GM12878 (cell line): ENCODE measurements around the gene NOTCH1. TPM values are rescaled to one million over a fixed set of nuclear protein-coding genes. Genes with fewer than 3 reads are reported as not detected.

ENCODE experiments used
- ATAC-seq: fragments of 200-7000 bp; cut with Tn5 transposase; 3 replicates; pipeline ENCODE4 v1.9.1; 2020; ENCODE audit warnings: mild to moderate bottlenecking, moderate library complexity
- BruUV-seq: library from RNA; stranded (reverse); fragments of 400-500 nt; replicated peaks from 2 replicates; lab custom pipeline; 2021; lab: Mats Ljungman, UMichigan
- CTCF ChIA-PET: fragments of 300-600 bp; sonication (Branson Sonifier 250); formaldehyde crosslinking; extraction: SDS; loops from one replicate; lab custom pipeline; 2021; ENCODE audit warnings: inconsistent platforms; lab: Yijun Ruan, JAX
- POLR2A ChIA-PET: fragments of 350-600 bp; formaldehyde crosslinking; extraction: SDS; loops from one replicate; lab custom pipeline; 2021; ENCODE audit warnings: inconsistent platforms; lab: Charles Lee
- RAD21 ChIA-PET: fragments of 300-600 bp; sonication (Branson Sonifier 250); formaldehyde crosslinking; loops from one replicate; lab custom pipeline; 2023; ENCODE audit warnings: antibody characterized with exemption; ENCODE audit not compliant: unreplicated experiment; lab: Charles Lee
- SMC1A ChIA-PET: fragments of 300-600 bp; sonication (Branson Sonifier 250); formaldehyde crosslinking; loops from one replicate; lab custom pipeline; 2023; ENCODE audit not compliant: unreplicated experiment, uncharacterized antibody; lab: Charles Lee
- DNase-seq: peaks from one replicate; pipeline ENCODE4 v3.0.0-alpha.2; 2011; ENCODE audit warnings: low read depth, low spot score
- FAIRE-seq: peaks from 3 replicates; lab custom pipeline; 2011; peaks lifted over from hg19 to GRCh38; lab: Jason Lieb, UNC
- H2AFZ ChIP-seq: 2 replicates; pipeline ENCODE4 v1.6.0; 2011; ENCODE audit warnings: low read depth, low read length, control low read depth; ENCODE audit not compliant: control insufficient read depth
- H3K27ac ChIP-seq: 2 replicates; pipeline ENCODE4 v1.5.1; 2011; ENCODE audit warnings: control low read depth; ENCODE audit not compliant: control insufficient read depth, insufficient read depth
- H3K27me3 ChIP-seq, 2 experiments: replicated peaks in 1 of 2; 2 replicates each; pipeline versions ENCODE4 v1.6.0 to v1.6.1; 2011; ENCODE audit warnings: low read length in 1 of 2; ENCODE audit not compliant: control insufficient read depth in 2 of 2, insufficient read depth in 2 of 2
- H3K36me3 ChIP-seq, 2 experiments: 2 replicates each; pipeline ENCODE4 v1.5.1; 2011; ENCODE audit warnings: low read length in 1 of 2; ENCODE audit not compliant: control insufficient read depth in 2 of 2, insufficient read depth in 2 of 2
- H3K4me1 ChIP-seq: 2 replicates; pipeline ENCODE4 v1.6.1; 2011; ENCODE audit warnings: mild to moderate bottlenecking, low read length, moderate library complexity, mixed read lengths; ENCODE audit not compliant: control insufficient read depth, insufficient read depth
- H3K4me2 ChIP-seq: 2 replicates; pipeline ENCODE4 v1.6.0; 2011; ENCODE audit warnings: control low read depth; ENCODE audit not compliant: control insufficient read depth, insufficient read depth
- H3K4me3 ChIP-seq: fragments of 200-600 bp; sonication (generic); 2 replicates; pipeline ENCODE4 v1.5.1; 2016
- H3K79me2 ChIP-seq: 2 replicates; pipeline ENCODE4 v1.6.0; 2011; ENCODE audit warnings: low read length; ENCODE audit not compliant: control insufficient read depth, insufficient read depth
- H3K9ac ChIP-seq: 2 replicates; pipeline ENCODE4 v1.8.0; 2011; ENCODE audit warnings: low read length, control low read depth, mixed read lengths; ENCODE audit not compliant: control insufficient read depth, insufficient read depth
- H3K9me3 ChIP-seq: replicated peaks from 3 replicates; pipeline ENCODE4 v1.5.1; 2011; ENCODE audit warnings: mild to moderate bottlenecking, low read length; ENCODE audit not compliant: control insufficient read depth, insufficient read depth
- H4K20me1 ChIP-seq: 2 replicates; pipeline ENCODE4 v1.6.0; 2011; ENCODE audit not compliant: control insufficient read depth, insufficient read depth
- BCL11A ChIP-seq: IDR thresholded peaks from 2 replicates; pipeline ENCODE4 v1.6.1; 2011; ENCODE audit warnings: low read depth, low read length
- DPF2 ChIP-seq: fragments of 450-650 bp; IDR thresholded peaks from 2 replicates; pipeline ENCODE4 v1.6.1; 2017; ENCODE audit warnings: mild to moderate bottlenecking
- EED ChIP-seq: sonication (generic); IDR thresholded peaks from 2 replicates; pipeline ENCODE4 v1.6.1; 2016; ENCODE audit warnings: antibody characterized with exemption, low read depth
- IKZF1 ChIP-seq: fragments of 450-650 bp; conservative IDR thresholded peaks from 2 replicates; pipeline ENCODE4 v1.6.1; 2017; ENCODE audit warnings: antibody characterized with exemption, mild to moderate bottlenecking
- IRF3 ChIP-seq: fragments of 450-650 bp; IDR thresholded peaks from 2 replicates; pipeline ENCODE4 v1.6.1; 2014; ENCODE audit warnings: mild to moderate bottlenecking
- IRF4 ChIP-seq: IDR thresholded peaks from 2 replicates; pipeline ENCODE4 v1.6.1; 2011; ENCODE audit warnings: low read depth, low read length
- NBN ChIP-seq: fragments of 450-650 bp; IDR thresholded peaks from 2 replicates; pipeline ENCODE4 v1.6.1; 2016
- PAX5 ChIP-seq: IDR thresholded peaks from 2 replicates; pipeline ENCODE4 v1.6.1; 2011; ENCODE audit warnings: low read depth, low read length, borderline replicate concordance
- PML ChIP-seq: IDR thresholded peaks from 2 replicates; pipeline ENCODE4 v1.6.1; 2012; ENCODE audit warnings: low read length, inconsistent platforms
- RBBP5 ChIP-seq: fragments of 200-600 bp; sonication (generic); conservative IDR thresholded peaks from 2 replicates; pipeline ENCODE4 v1.6.1; 2016
- RUNX3 ChIP-seq: IDR thresholded peaks from 2 replicates; pipeline ENCODE4 v1.6.1; 2012; ENCODE audit warnings: low read length, inconsistent platforms
- SMAD5 ChIP-seq: IDR thresholded peaks from 2 replicates; pipeline ENCODE4 v1.6.1; 2016; ENCODE audit warnings: antibody characterized with exemption, low read depth
- SPI1 ChIP-seq: IDR thresholded peaks from 2 replicates; pipeline ENCODE4 v1.6.1; 2011; ENCODE audit warnings: low read depth, mild to moderate bottlenecking, low read length, moderate library complexity, borderline replicate concordance; ENCODE audit not compliant: insufficient read depth
- TCF7 ChIP-seq: IDR thresholded peaks from 2 replicates; pipeline ENCODE4 v1.6.1; 2014; ENCODE audit warnings: antibody characterized with exemption, borderline replicate concordance
- YY1 ChIP-seq: IDR thresholded peaks from 2 replicates; pipeline ENCODE4 v1.6.1; 2011; ENCODE audit warnings: low read depth, mild to moderate bottlenecking, low read length
- ZNF384 ChIP-seq: IDR thresholded peaks from 2 replicates; pipeline ENCODE4 v1.6.1; 2012; ENCODE audit warnings: low read depth, mild to moderate bottlenecking, low read length, improper control_type of control experiment, borderline replicate concordance
- WGBS: methylation state at CpG from one replicate; pipeline ENCODE4 v1.1.6; 2016; ENCODE audit warnings: low lambda C conversion rate; ENCODE audit not compliant: insufficient replicate concordance, insufficient coverage; ENCODE audit errors: missing lambda C conversion rate; 5-methylcytosine and 5-hydroxymethylcytosine counted together
- in situ Hi-C: fragments of 300-500 bp; cut with MboI; formaldehyde crosslinking; loops from 9 replicates; pipeline ENCODE4 v1.14.3; 2018; ENCODE audit warnings: mixed read lengths
- intact Hi-C: fragments of 100-400 bp; cut with micrococcal nuclease; formaldehyde crosslinking; loops from one replicate; pipeline ENCODE4 v1.14.2; 2022; ENCODE audit not compliant: unreplicated experiment
- polyA plus RNA-seq, 11 experiments: library from polyadenylated mRNA; depleted of rRNA in 4 of 11; unstranded in 6 of 11; stranded (reverse) in 5 of 11; fragments of >200 nt; fragmentation: Nextera tagmentation in 4 of 11; fragmentation: Illumina TruSeq in 1 of 11; extraction: Ambion mirVana in 4 of 11; extraction: Trizol in 1 of 11; gene quantifications; 1 replicate in 1 of 11; 2 replicates in 10 of 11; pipeline versions ENCODE4 v1.2.1 to v1.2.3, GENCODE V29; 2011 to 2016; ENCODE audit warnings: inconsistent platforms in 2 of 11, missing spikeins in 2 of 11, low read depth in 1 of 11
- total RNA-seq, 4 experiments: library from RNA; depleted of rRNA in 3 of 4; stranded (reverse); fragments of >200 nt in 3 of 4; fragmentation: Illumina TruSeq in 1 of 4; extraction: Trizol in 1 of 4; gene quantifications; 2 replicates each; pipeline versions ENCODE4 v1.2.1 to v1.2.3, GENCODE V29; 2013 to 2021
- TF ChIP-seq, protein P1 (sequence below): IDR thresholded peaks from 2 replicates; pipeline ENCODE4 v1.6.1; 2011; ENCODE audit warnings: borderline replicate concordance, low read depth, mild to moderate bottlenecking, moderate library complexity, low read length; ENCODE audit not compliant: insufficient read depth, poor library complexity, severe bottlenecking

NOTCH1 gene
- total and polyA plus RNA-seq, 10 of the 15 experiments (the other 5 are each of a cell fraction or from before 2014, with no cell fraction given): 0.02 to 40.0 (median 3.7) TPM

GRCh38 chr9:136549010-136549980 is 3.4 kb upstream of the NOTCH1 start:
- no peak overlapping the region for H2AFZ ChIP-seq
- H3K4me1 ChIP-seq: peaks cover 38% of the 10 kb centered on the region
- intact Hi-C loops: loop anchor here (5.0 kb wide), 1 partner anchor 62 kb away; no protein-coding TSS in a partner anchor
- no peak overlapping the region for H3K27ac ChIP-seq
- no peaks in the 10 kb centered on the region for H3K9me3 ChIP-seq
- no peaks in the 10 kb centered on the region for H3K36me3 ChIP-seq
- no peak overlapping the region for H3K9ac ChIP-seq
- no peak overlapping the region for H3K4me3 ChIP-seq
- 74% methylated on average over 29 of the region's 29 CpGs for WGBS
- SMC1A ChIA-PET: interaction anchor here (2.8 kb wide), 1 partner anchor 14 kb away, joined by 11 read pairs; no protein-coding TSS in a partner anchor
- H4K20me1 ChIP-seq: no peaks in the 10 kb centered on the region
- POLR2A ChIA-PET: interaction anchor here (1.6 to 2.4 kb wide), 2 partner anchors 10 to 14 kb away, joined by 5 to 8 read pairs; no protein-coding TSS in a partner anchor
- peaks cover 10% of the 10 kb centered on the region for H3K79me2 ChIP-seq
- ATAC-seq: no peak
- no TSS peak for BruUV-seq
- TF ChIP-seq PAX5 (no peak), DPF2 (no peak), EED (no peak), IKZF1 (no peak), BCL11A (no peak), TCF7 (no peak), NBN (no peak), IRF4 (no peak), YY1 (no peak), SPI1 (no peak), PML (no peak), SMAD5 (no peak), IRF3 (no peak), RBBP5 (no peak), ZNF384 (no peak), RUNX3 (no peak)
- TF ChIP-seq, protein P1, sequence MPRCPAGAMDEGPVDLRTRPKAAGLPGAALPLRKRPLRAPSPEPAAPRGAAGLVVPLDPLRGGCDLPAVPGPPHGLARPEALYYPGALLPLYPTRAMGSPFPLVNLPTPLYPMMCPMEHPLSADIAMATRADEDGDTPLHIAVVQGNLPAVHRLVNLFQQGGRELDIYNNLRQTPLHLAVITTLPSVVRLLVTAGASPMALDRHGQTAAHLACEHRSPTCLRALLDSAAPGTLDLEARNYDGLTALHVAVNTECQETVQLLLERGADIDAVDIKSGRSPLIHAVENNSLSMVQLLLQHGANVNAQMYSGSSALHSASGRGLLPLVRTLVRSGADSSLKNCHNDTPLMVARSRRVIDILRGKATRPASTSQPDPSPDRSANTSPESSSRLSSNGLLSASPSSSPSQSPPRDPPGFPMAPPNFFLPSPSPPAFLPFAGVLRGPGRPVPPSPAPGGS: no peak
- TF ChIP-seq, all 136 proteins: peak for 0
- FAIRE-seq: no peak
- in situ Hi-C loops: no loop called here
- no peaks in the 10 kb centered on the region for H3K27me3 ChIP-seq
- ChIA-PET RAD21 (interaction anchor here (1.6 kb wide), 1 partner anchor 15 kb away, joined by 4 read pairs; no protein-coding TSS in a partner anchor), CTCF (interaction anchor here (0.9 to 2.4 kb wide), 3 partner anchors 10 to 80 kb away, joined by 4 to 15 read pairs (median 7); no protein-coding TSS in a partner anchor)
- no peak for DNase-seq
- H3K4me2 ChIP-seq: no peak overlapping the region
